HG02642 (cell line): Measurements from ENCODE around the gene MIS18BP1.

Experiments used
- ATAC-seq: cut with Tn5 transposase; IDR thresholded peaks from one replicate; pipeline ENCODE4 v1.9.1; 2021; ENCODE audit warnings: mild to moderate bottlenecking; ENCODE audit not compliant: unreplicated experiment, poor library complexity

The MIS18BP1 gene

DNA sequence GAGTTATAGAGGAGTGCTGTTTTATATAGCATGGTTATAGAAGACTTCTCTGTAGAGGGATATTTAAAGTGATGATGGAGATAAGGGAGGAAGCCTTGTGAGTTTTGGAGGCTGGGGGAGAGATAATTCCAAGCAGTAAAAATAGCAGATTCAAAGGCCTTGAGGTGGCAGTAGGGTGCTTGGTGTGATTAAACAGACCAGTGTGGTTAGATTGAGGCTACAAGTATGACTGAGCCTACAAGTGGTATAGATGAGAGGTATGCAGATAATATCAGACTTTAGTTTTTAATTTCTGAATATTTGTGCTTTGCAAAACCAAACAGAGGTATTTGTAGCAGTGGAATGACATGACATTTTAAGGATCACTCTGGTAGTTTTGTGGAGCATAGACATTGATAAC, 96.9 kb downstream of the MIS18BP1 start:
- peak; percentile 57 for ATAC-seq
